Measurements from ENCODE around the gene HDAC9.
A peak's percentile ranks its signal among the peaks of the same experiment; 100 is the strongest.
"Not testable (repeated sequence)": the region's sequence is repeated elsewhere in the genome, so short reads cannot be mapped to it uniquely, and the experiment has no call there.

HDAC9 gene

GRCh38 chr7:19030281-19030680 is 534.7 kb downstream of the HDAC9 start:
- peak; percentile 69 for DNase-seq

GRCh38 chr7:19032942-19033341 is 537.4 kb downstream of the HDAC9 start:
- not testable (repeated sequence) for DNase-seq

- DNase-seq = no peak
These were observed 556.3 kb downstream of the HDAC9 start for GRCh38 chr7:19051767-19052375.

All from fibroblast of skin of abdomen (primary cell).